AG04449 (cell line): ENCODE measurements around the gene C1S.

ENCODE experiments used
- CTCF ChIA-PET: fragments of 350-600 bp; formaldehyde crosslinking; extraction: SDS; loops from one replicate; lab custom pipeline; 2021; ENCODE audit warnings: antibody characterized with exemption; lab: Yijun Ruan, JAX
- POLR2A ChIA-PET: fragments of 400-600, 350-600 bp; formaldehyde crosslinking; extraction: SDS; loops from one replicate; lab custom pipeline; 2020; ENCODE audit warnings: antibody characterized with exemption, inconsistent platforms; lab: Yijun Ruan, JAX
- DNase-seq: peaks from one replicate; pipeline ENCODE4 v3.0.0-alpha.2; 2010; ENCODE audit warnings: low read depth, low spot score
- H3K4me3 ChIP-seq: 2 replicates; pipeline ENCODE4 v1.5.1; 2011; ENCODE audit warnings: low read depth, mild to moderate bottlenecking, control low read depth, low read length
- CTCF ChIP-seq: IDR thresholded peaks from one replicate; pipeline ENCODE4 v1.5.1; 2011; ENCODE audit warnings: mild to moderate bottlenecking, moderate library complexity, low read length, control low read depth, inconsistent platforms; ENCODE audit not compliant: insufficient read depth; ENCODE audit errors: missing control alignments

C1S gene

GRCh38 chr12:7116196-7116595 is 55.7 kb downstream of the C1S start:
- H3K4me3 ChIP-seq = no peak overlapping the region
- POLR2A ChIA-PET = no interaction called here
- TF ChIP-seq CTCF = no peak
- no peak for DNase-seq
- CTCF ChIA-PET = interaction anchor here (1.0 to 12.6 kb wide), 5 partner anchors 6 to 150 kb away, joined by 4 to 158 read pairs (median 5); partner anchors contain the start of gene C1RL

DNA sequence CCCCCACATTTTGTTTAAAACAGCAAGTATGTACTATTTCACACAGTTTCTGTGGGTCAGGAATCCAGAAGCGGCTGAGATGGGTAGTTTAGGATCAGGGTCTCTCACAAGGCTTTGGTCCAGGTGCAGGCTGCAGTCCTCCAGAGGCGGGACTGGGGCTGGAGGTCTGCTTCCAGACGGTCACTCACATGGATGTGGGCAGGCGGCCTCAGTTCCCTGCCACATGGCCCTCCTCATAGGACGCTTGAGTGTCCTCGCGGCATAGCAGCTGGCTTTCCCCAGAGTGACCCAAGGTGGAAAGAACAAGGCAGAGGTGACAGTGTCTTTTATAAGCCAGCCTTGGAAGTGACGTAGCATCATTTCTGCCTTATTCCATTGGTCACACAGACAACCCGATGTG is 56.4 kb downstream of the C1S start:
- no peak for DNase-seq
- POLR2A ChIA-PET = no interaction called here

DNA sequence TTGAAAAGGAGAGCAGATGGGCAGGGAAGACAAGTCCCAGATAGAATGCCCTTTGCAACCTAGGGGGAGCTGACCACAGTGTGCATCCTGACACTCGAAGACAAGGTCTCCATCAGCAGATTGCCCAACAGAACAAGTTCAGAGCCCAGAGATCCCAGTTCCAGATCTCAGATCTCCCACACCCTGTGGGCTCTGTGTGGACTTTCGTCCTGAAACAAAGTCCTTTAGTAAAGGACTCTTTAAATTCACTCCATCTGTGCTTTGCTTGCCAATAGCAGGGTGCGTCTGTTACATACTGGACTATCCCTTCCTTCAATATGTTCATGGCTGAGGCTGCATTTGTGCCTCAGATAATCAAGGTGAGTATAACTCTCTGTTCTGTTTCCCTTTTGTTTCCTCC is 57.2 kb downstream of the C1S start:
- POLR2A ChIA-PET = no interaction called here
- CTCF ChIA-PET = interaction anchor here (1.1 to 12.6 kb wide), 6 partner anchors 7 to 200 kb away, joined by 3 to 158 read pairs (median 4); partner anchors contain the start of gene C1RL

More for the DNA sequence above, 56.4 kb downstream of the C1S start:
- CTCF ChIA-PET = interaction anchor here (0.7 to 12.6 kb wide), 6 partner anchors 6 to 172 kb away, joined by 3 to 158 read pairs (median 6); partner anchors contain the start of gene C1RL
- no peak for TF ChIP-seq CTCF
- no peak overlapping the region for H3K4me3 ChIP-seq

DNA sequence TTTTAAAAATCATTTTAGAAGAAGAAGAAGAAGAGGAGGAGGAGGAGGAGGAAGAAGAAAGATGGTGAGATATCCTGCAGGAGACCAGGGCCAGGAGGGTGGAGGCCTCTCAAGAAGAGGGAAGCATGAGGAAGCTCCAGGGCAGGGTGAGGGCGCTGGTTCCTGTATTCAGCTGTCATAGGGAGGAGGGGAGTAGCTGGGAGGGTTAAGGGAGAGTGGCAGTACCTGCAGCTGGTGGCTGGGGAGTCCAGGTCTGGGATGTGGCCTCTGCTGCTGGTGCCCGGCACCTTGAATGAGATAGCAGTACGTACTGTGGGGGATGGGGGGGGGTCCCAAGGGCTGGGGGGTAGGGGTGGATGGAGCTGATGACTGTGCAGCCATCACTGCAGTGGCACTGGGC is 58.4 kb downstream of the C1S start:
- H3K4me3 ChIP-seq = no peak overlapping the region
- DNase-seq = no peak
- TF ChIP-seq CTCF = no peak
- POLR2A ChIA-PET = no interaction called here
- CTCF ChIA-PET = interaction anchor here (1.2 to 12.6 kb wide), 4 partner anchors 8 to 25 kb away, joined by 3 to 158 read pairs (median 4); partner anchors contain the start of gene C1RL

More for the DNA sequence above, 57.2 kb downstream of the C1S start:
- no peak for DNase-seq
- H3K4me3 ChIP-seq = no peak overlapping the region
- no peak for TF ChIP-seq CTCF

- DNase-seq = no peak
- ChIA-PET POLR2A (no interaction called here), CTCF (interaction anchor here (1.8 to 12.6 kb wide), 2 partner anchors 10 to 24 kb away, joined by 4 to 158 read pairs; partner anchors contain the start of gene C1RL)
- H3K4me3 ChIP-seq = no peak overlapping the region
- TF ChIP-seq CTCF = no peak
These were observed 59.6 kb downstream of the C1S start for GRCh38 chr12:7120166-7120565.
